DMS53 treated with DMSO at 0.1 percent for 48 hours (cell line): Measurements from ENCODE around the gene ZGPAT.

Experiments
- DNase-seq: peaks from one replicate; lab custom pipeline; 2025; ENCODE audit not compliant: unreplicated experiment; lab: John Stamatoyannopoulos, UW

ZGPAT gene

GRCh38 chr20:63742381-63743024, 34.7 kb downstream of the ZGPAT start:
- no peak for DNase-seq

- DNase-seq: no peak
These were observed 35.6 kb downstream of the ZGPAT start for GRCh38 chr20:63743210-63743970.

GRCh38 chr20:63744158-63744557, 36.3 kb downstream of the ZGPAT start:
- DNase-seq: no peak

GRCh38 chr20:63744574-63745423, 37.0 kb downstream of the ZGPAT start:
- no peak for DNase-seq

GRCh38 chr20:63745424-63745805, 37.6 kb downstream of the ZGPAT start:
- DNase-seq: no peak

- no peak for DNase-seq
These were observed 38.3 kb downstream of the ZGPAT start for GRCh38 chr20:63745961-63746731.

GRCh38 chr20:63746751-63747315, 39.0 kb downstream of the ZGPAT start:
- DNase-seq: no peak

- DNase-seq: no peak
These were observed 39.8 kb downstream of the ZGPAT start for GRCh38 chr20:63747622-63748069.

GRCh38 chr20:63748070-63748933, 40.5 kb downstream of the ZGPAT start:
- no peak for DNase-seq

GRCh38 chr20:63748934-63749270, 41.1 kb downstream of the ZGPAT start:
- DNase-seq: no peak

- no peak for DNase-seq
These were observed 42.0 kb downstream of the ZGPAT start for GRCh38 chr20:63749597-63750508.

GRCh38 chr20:63750807-63751470, 43.1 kb downstream of the ZGPAT start:
- DNase-seq: no peak

- no peak for DNase-seq
These were observed 43.8 kb downstream of the ZGPAT start for GRCh38 chr20:63751471-63752271.

GRCh38 chr20:63752411-63753101, 44.7 kb downstream of the ZGPAT start:
- no peak for DNase-seq

- DNase-seq: no peak
These were observed 45.5 kb downstream of the ZGPAT start for GRCh38 chr20:63753381-63753780.

GRCh38 chr20:63754008-63754407, 46.2 kb downstream of the ZGPAT start:
- no peak for DNase-seq
